ENCODE measurements around the gene FGFR2.

The FGFR2 gene

DNA sequence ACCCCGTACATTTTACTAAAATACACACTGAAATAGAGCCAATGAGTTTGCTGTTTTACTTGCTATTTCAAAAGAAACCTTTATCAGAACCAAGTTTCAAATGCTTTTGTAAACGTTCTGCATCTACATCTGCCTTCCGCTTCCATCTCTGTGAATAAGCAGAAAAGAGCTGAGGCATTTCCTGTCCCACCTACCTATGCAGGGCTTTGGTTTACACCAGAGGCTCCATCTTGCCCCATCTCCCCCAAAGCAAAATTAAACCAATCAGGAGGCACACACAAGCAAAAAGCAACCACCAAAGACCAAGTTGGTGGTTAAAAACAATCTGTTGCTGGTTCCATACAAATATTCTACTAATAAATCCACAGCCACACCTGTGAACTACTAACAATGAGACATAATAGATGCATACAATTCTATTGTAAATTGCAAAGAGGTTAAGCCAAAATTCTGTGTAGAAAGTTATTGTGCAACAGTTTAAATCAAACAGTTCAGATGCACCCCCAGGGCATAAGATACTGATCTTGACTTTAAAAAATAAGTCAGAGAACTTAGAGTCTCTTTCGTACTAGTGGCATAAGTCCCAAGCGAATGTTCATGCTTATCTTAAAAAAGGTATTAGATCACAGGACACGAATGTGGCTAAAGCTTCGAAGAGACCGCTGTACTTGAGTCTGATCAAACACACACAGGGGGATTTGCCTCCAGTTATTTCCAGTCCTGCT, 83.9 kb downstream of the FGFR2 start:
- no peaks in the 10 kb centered on the region for H3K27me3 ChIP-seq (ENCODE audit: control insufficient read depth, insufficient read depth, low read length, poor library complexity, severe bottlenecking)
- H3K9me3 ChIP-seq (ENCODE audit: control insufficient read depth, low read length): no peaks in the 10 kb centered on the region
- H3K36me3 ChIP-seq (ENCODE audit: control insufficient read depth, insufficient read depth, low read length): peaks cover 51% of the 10 kb centered on the region
- H3K4me1 ChIP-seq (ENCODE audit: control insufficient read depth, insufficient read depth, low read length): no peaks in the 10 kb centered on the region
- 95 to 96% methylated on average over 8 of the region's 8 CpGs for WGBS, 2 experiments
- no peak overlapping the region for H3K4me3 ChIP-seq (ENCODE audit: insufficient read depth, low read depth, low read length)
- no peak overlapping the region for H3K27ac ChIP-seq (ENCODE audit: insufficient read depth, low read depth, low read length, poor library complexity, severe bottlenecking)

DNA sequence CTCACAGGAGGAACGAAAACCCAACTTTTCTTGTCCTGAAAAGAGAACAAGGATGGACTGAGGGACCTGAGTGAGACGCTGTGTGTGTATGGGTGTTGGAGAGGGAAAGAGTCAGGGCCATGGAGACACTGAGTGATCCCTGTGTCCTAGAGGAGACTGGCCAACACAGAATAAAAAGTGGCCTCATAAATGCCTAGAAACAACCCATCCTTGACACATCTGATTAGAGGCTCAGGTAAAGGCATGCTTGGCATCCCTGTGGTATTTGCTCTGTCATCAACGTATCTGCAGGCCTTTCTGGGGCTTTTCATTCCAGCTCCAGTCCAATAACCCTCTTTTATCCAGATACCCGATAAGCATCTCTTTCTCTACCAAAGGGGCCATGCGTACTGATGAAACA, 86.3 kb downstream of the FGFR2 start:
- no peaks in the 10 kb centered on the region for H3K27me3 ChIP-seq (ENCODE audit: control insufficient read depth, insufficient read depth, low read length, poor library complexity, severe bottlenecking)
- H3K9me3 ChIP-seq (ENCODE audit: control insufficient read depth, low read length): no peaks in the 10 kb centered on the region
- WGBS, 2 experiments: 92 to 94% methylated on average over 5 of the region's 5 CpGs
- no peak overlapping the region for H3K4me3 ChIP-seq (ENCODE audit: insufficient read depth, low read depth, low read length)
- peaks cover 42% of the 10 kb centered on the region for H3K36me3 ChIP-seq (ENCODE audit: control insufficient read depth, insufficient read depth, low read length)
- no peak overlapping the region for H3K27ac ChIP-seq (ENCODE audit: insufficient read depth, low read depth, low read length, poor library complexity, severe bottlenecking)
- H3K4me1 ChIP-seq (ENCODE audit: control insufficient read depth, insufficient read depth, low read length): no peaks in the 10 kb centered on the region

DNA sequence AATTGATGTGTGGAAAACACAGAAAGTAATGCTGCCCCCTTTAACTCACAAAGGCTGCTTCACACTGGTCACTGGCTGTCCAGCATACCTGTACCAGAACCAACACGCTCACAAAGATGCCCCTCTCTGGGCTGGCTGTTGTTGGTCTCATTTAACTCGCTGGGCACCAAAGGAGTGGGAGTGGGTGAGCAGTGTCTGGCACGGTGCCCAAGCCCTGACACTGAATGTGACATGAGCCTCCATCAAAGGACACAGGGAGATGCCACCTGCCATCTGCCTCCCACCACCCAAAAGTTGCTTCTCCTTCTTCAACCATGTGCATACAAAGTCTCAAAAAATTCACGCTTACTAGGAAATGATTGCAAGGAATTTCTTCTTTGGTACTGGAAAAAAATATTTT, 86.8 kb downstream of the FGFR2 start:
- WGBS, 2 experiments: 94 to 95% methylated on average over 3 to 4 of the region's 4 CpGs
- Histone ChIP-seq H3K36me3 (ENCODE audit: control insufficient read depth, insufficient read depth, low read length) (peaks cover 43% of the 10 kb centered on the region), H3K4me3 (ENCODE audit: insufficient read depth, low read depth, low read length) (no peak overlapping the region), H3K9me3 (ENCODE audit: control insufficient read depth, low read length) (no peaks in the 10 kb centered on the region), H3K4me1 (ENCODE audit: control insufficient read depth, insufficient read depth, low read length) (no peaks in the 10 kb centered on the region), H3K27me3 (ENCODE audit: control insufficient read depth, insufficient read depth, low read length, poor library complexity, severe bottlenecking) (no peaks in the 10 kb centered on the region), H3K27ac (ENCODE audit: insufficient read depth, low read depth, low read length, poor library complexity, severe bottlenecking) (no peak overlapping the region)

DNA sequence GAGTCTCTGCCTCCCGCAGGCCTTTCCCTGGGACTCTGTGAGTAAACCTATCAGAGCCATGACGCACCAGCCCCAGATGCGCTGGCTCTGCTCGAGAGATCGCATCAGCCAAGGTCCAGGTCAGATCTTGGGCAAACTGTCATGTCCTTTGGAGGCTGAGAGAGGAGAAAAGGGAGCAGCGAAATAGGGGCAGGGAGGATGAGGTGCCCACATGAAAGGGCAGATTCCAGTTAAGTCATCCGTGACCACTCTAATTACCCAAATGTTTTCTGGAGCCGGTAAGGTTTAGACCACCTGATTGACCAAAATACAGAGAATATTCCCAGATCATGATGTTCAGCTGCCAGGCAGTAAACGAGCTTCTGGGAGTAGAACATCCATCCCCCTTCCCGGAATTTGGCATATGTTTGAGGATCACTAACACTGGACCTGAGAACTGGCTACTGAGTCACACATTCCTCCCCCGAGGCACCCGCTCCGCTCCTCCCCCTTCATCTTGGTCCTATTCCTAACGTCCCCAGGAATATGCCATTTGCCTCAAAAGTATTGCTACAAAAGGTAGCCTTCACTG, 88.0 kb downstream of the FGFR2 start:
- H3K4me3 ChIP-seq (ENCODE audit: insufficient read depth, low read depth, low read length): no peak overlapping the region
- no peak overlapping the region for H3K27ac ChIP-seq (ENCODE audit: insufficient read depth, low read depth, low read length, poor library complexity, severe bottlenecking)
- no peaks in the 10 kb centered on the region for H3K9me3 ChIP-seq (ENCODE audit: control insufficient read depth, low read length)
- H3K4me1 ChIP-seq (ENCODE audit: control insufficient read depth, insufficient read depth, low read length): no peaks in the 10 kb centered on the region
- H3K36me3 ChIP-seq (ENCODE audit: control insufficient read depth, insufficient read depth, low read length): peaks cover 45% of the 10 kb centered on the region
- H3K27me3 ChIP-seq (ENCODE audit: control insufficient read depth, insufficient read depth, low read length, poor library complexity, severe bottlenecking): no peaks in the 10 kb centered on the region
- 91 to 92% methylated on average over 14 of the region's 14 CpGs for WGBS, 2 experiments

DNA sequence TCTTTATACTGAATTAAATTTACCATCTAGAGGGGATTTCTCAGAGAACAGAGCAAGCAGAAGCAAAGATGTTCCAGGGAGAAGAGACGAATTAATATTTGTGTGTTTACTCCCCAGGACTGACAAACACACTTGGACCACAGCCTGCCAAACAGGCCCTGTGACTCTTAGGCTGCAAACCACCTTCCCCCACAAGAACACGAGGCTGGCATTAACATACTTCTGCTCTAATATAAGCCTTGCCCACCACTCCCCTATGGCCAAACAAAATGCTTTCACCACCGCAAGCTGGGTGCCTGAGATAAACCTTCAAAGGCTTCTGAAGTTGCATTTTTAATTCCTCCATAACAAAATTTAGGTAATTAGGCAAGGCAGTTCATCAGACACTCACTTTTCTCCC, 88.4 kb downstream of the FGFR2 start:
- Histone ChIP-seq H3K27me3 (ENCODE audit: control insufficient read depth, insufficient read depth, low read length, poor library complexity, severe bottlenecking) (no peaks in the 10 kb centered on the region), H3K4me1 (ENCODE audit: control insufficient read depth, insufficient read depth, low read length) (no peaks in the 10 kb centered on the region), H3K9me3 (ENCODE audit: control insufficient read depth, low read length) (no peaks in the 10 kb centered on the region), H3K36me3 (ENCODE audit: control insufficient read depth, insufficient read depth, low read length) (peaks cover 40% of the 10 kb centered on the region), H3K4me3 (ENCODE audit: insufficient read depth, low read depth, low read length) (no peak overlapping the region), H3K27ac (ENCODE audit: insufficient read depth, low read depth, low read length, poor library complexity, severe bottlenecking) (no peak overlapping the region)
- WGBS, 2 experiments: 92 to 93% methylated on average over 3 of the region's 3 CpGs

DNA sequence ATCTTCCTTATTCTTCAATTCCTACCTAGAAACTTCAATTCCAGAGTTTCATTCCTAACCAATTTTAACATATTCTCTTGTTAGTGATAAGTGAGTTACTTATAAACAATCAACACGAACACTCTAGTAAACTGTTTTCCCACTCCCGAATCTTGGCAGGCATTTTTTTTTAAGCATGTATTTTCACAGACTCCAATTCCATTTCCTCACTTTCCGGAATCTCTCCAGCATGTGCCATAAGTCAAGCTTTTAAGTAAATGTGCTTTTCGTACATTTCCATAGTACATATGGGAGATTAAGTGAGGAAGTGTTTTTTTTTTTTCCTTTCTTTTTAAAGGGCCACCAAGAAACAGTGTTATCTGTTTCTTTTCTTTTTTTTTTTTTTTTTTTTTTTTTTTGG, 89.1 kb downstream of the FGFR2 start:
- H3K9me3 ChIP-seq (ENCODE audit: control insufficient read depth, low read length): no peaks in the 10 kb centered on the region
- H3K36me3 ChIP-seq (ENCODE audit: control insufficient read depth, insufficient read depth, low read length): peaks cover 37% of the 10 kb centered on the region
- no peak overlapping the region for H3K4me3 ChIP-seq (ENCODE audit: insufficient read depth, low read depth, low read length)
- H3K27me3 ChIP-seq (ENCODE audit: control insufficient read depth, insufficient read depth, low read length, poor library complexity, severe bottlenecking): no peaks in the 10 kb centered on the region
- H3K27ac ChIP-seq (ENCODE audit: insufficient read depth, low read depth, low read length, poor library complexity, severe bottlenecking): no peak overlapping the region
- WGBS, 2 experiments: 90 to 95% methylated on average over 3 to 4 of the region's 4 CpGs
- H3K4me1 ChIP-seq (ENCODE audit: control insufficient read depth, insufficient read depth, low read length): no peaks in the 10 kb centered on the region

DNA sequence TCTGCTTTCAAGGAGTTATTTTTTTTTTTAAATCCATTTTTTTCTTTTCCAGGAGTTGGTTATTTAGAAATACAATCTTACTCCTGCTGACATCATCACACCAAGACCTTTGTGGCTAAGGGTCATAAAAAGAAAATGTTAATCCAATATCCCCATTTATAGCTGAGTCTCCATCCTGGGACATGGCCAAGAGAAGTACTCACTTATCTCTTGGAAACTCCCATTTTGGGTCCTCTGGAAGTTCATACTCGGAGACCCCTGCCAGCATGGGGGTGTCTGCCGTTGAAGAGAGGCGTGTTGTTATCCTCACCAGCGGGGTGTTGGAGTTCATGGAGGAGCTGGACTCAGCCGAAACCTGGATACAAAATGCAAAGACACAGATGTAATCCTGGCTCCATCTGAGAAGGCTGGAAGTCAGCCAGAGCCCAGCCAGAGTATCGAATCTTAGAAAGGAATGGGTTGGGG, 94.6 kb downstream of the FGFR2 start:
- 97 to 98% methylated on average over 6 of the region's 6 CpGs for WGBS, 2 experiments
- Histone ChIP-seq H3K4me1 (ENCODE audit: control insufficient read depth, insufficient read depth, low read length) (no peaks in the 10 kb centered on the region), H3K36me3 (ENCODE audit: control insufficient read depth, insufficient read depth, low read length) (peaks cover 60% of the 10 kb centered on the region)

DNA sequence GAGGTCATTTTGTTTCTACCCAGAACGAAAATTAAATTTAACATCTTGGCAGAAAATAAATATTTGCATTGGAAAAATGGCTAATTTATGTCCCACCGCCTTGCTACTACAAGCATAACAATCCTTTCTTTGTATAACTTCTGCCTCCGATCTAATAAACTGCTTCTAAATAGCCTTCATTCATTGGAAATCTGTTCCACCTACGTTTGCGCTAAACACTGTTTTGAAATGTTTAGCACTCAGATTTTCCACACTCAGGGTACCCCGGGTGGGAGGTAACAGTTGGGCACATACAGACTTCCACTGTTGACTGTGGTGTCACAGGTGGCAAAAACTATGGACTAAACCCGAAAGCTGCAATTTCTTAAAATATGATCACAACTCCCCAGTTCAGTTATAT, 96.4 kb downstream of the FGFR2 start:
- Histone ChIP-seq H3K27me3 (ENCODE audit: control insufficient read depth, insufficient read depth, low read length, poor library complexity, severe bottlenecking) (no peaks in the 10 kb centered on the region), H3K9me3 (ENCODE audit: control insufficient read depth, low read length) (no peaks in the 10 kb centered on the region), H3K4me1 (ENCODE audit: control insufficient read depth, insufficient read depth, low read length) (no peaks in the 10 kb centered on the region), H3K36me3 (ENCODE audit: control insufficient read depth, insufficient read depth, low read length) (peaks cover 62% of the 10 kb centered on the region), H3K4me3 (ENCODE audit: insufficient read depth, low read depth, low read length) (no peak overlapping the region), H3K27ac (ENCODE audit: insufficient read depth, low read depth, low read length, poor library complexity, severe bottlenecking) (no peak overlapping the region)
- 93 to 95% methylated on average over 6 to 7 of the region's 7 CpGs for WGBS, 2 experiments

More for the DNA sequence above, 94.6 kb downstream of the FGFR2 start:
- H3K27me3 ChIP-seq (ENCODE audit: control insufficient read depth, insufficient read depth, low read length, poor library complexity, severe bottlenecking): no peaks in the 10 kb centered on the region
- no peak overlapping the region for H3K4me3 ChIP-seq (ENCODE audit: insufficient read depth, low read depth, low read length)
- H3K9me3 ChIP-seq (ENCODE audit: control insufficient read depth, low read length): no peaks in the 10 kb centered on the region
- no peak overlapping the region for H3K27ac ChIP-seq (ENCODE audit: insufficient read depth, low read depth, low read length, poor library complexity, severe bottlenecking)

DNA sequence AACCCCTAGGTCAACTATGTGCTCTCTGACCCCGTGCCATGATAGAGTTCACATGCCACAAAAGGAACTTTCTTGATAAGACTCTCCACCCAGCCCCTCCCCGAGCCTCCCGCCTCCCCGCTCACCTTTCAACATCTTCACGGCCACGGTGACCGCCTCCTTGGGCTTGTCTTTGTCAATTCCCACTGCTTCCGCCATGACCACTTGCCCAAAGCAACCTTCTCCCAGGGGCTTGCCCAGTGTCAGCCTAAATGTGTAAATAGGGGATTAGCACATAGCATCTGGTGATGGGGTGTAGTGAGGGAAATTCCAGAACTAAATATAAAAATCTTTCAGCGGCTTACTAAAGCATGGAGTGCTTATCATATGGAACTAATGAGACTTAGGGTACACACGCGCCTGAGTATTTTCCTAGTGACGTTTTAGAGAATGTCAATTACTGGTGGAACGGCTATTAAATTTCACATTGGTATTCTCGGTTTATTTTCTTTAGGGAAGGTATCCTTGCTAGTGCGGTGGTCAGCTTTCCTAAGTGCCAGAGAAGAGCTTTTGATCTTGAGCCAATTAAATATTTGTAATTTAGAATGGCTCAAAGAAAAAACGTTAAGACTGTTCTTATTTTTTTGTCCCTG, 97.4 kb downstream of the FGFR2 start:
- 95% methylated on average over 16 of the region's 16 CpGs for WGBS, 2 experiments
- no peaks in the 10 kb centered on the region for H3K27me3 ChIP-seq (ENCODE audit: control insufficient read depth, insufficient read depth, low read length, poor library complexity, severe bottlenecking)
- no peak overlapping the region for H3K4me3 ChIP-seq (ENCODE audit: insufficient read depth, low read depth, low read length)
- H3K27ac ChIP-seq (ENCODE audit: insufficient read depth, low read depth, low read length, poor library complexity, severe bottlenecking): no peak overlapping the region
- no peaks in the 10 kb centered on the region for H3K4me1 ChIP-seq (ENCODE audit: control insufficient read depth, insufficient read depth, low read length)
- no peaks in the 10 kb centered on the region for H3K9me3 ChIP-seq (ENCODE audit: control insufficient read depth, low read length)
- peaks cover 54% of the 10 kb centered on the region for H3K36me3 ChIP-seq (ENCODE audit: control insufficient read depth, insufficient read depth, low read length)
